Measurements from ENCODE around the gene PHACTR3.

PHACTR3 gene

GRCh38 chr20:59648466-59649070 is 44.2 kb downstream of the PHACTR3 start:
- DNase-seq (ENCODE audit: low spot score) = no peak

- no peak for DNase-seq (ENCODE audit: low spot score)
Observed at GRCh38 chr20:59650418-59650817, 46.1 kb downstream of the PHACTR3 start.

- no peak for DNase-seq (ENCODE audit: low spot score)
Observed at GRCh38 chr20:59652381-59652780, 48.0 kb downstream of the PHACTR3 start.

- no peak for DNase-seq (ENCODE audit: low spot score)
Observed at GRCh38 chr20:59656417-59656816, 52.1 kb downstream of the PHACTR3 start.

- DNase-seq (ENCODE audit: low spot score) = no peak
Observed at GRCh38 chr20:59657459-59658046, 53.2 kb downstream of the PHACTR3 start.

- no peak for DNase-seq (ENCODE audit: low spot score)
Observed at GRCh38 chr20:59660471-59660870, 56.1 kb downstream of the PHACTR3 start.

- no peak for DNase-seq (ENCODE audit: low spot score)
Observed at GRCh38 chr20:59661153-59661552, 56.8 kb downstream of the PHACTR3 start.

- DNase-seq (ENCODE audit: low spot score) = no peak
Observed at GRCh38 chr20:59661621-59662020, 57.3 kb downstream of the PHACTR3 start.

- no peak for DNase-seq (ENCODE audit: low spot score)
Observed at GRCh38 chr20:59662161-59662560, 57.8 kb downstream of the PHACTR3 start.

- no peak for DNase-seq (ENCODE audit: low spot score)
Observed at GRCh38 chr20:59662856-59663512, 58.6 kb downstream of the PHACTR3 start.

- no peak for DNase-seq (ENCODE audit: low spot score)
Observed at GRCh38 chr20:59663513-59664060, 59.2 kb downstream of the PHACTR3 start.

GRCh38 chr20:59664421-59664941 is 60.1 kb downstream of the PHACTR3 start:
- DNase-seq (ENCODE audit: low spot score) = no peak

- no peak for DNase-seq (ENCODE audit: low spot score)
Observed at GRCh38 chr20:59665656-59666555, 61.6 kb downstream of the PHACTR3 start.

GRCh38 chr20:59666586-59666985 is 62.2 kb downstream of the PHACTR3 start:
- DNase-seq (ENCODE audit: low spot score) = no peak

- DNase-seq (ENCODE audit: low spot score) = no peak
Observed at GRCh38 chr20:59667131-59667530, 62.8 kb downstream of the PHACTR3 start.

- no peak for DNase-seq (ENCODE audit: low spot score)
Observed at GRCh38 chr20:59667981-59668515, 63.7 kb downstream of the PHACTR3 start.

- DNase-seq (ENCODE audit: low spot score) = no peak
Observed at GRCh38 chr20:59668926-59669850, 64.8 kb downstream of the PHACTR3 start.

GRCh38 chr20:59670786-59671492 is 66.6 kb downstream of the PHACTR3 start:
- DNase-seq (ENCODE audit: low spot score) = no peak

GRCh38 chr20:59671661-59672471 is 67.5 kb downstream of the PHACTR3 start:
- no peak for DNase-seq (ENCODE audit: low spot score)

All from CD4-positive, alpha-beta T cell treated with Interleukin-15 for 4 hours (primary cell).